AG09319 (cell line): ENCODE measurements around the gene SHKBP1.

Source experiments
- DNase-seq: peaks from one replicate; pipeline ENCODE4 v3.0.0-alpha.2; 2010; ENCODE audit warnings: low read depth; ENCODE audit errors: extremely low read depth
- TF ChIP-seq, protein P1 (sequence below): IDR thresholded peaks from 2 replicates; pipeline ENCODE4 v1.5.1; 2011; ENCODE audit warnings: low read depth, mild to moderate bottlenecking, inconsistent platforms, low read length, moderate library complexity

Gene SHKBP1

DNA sequence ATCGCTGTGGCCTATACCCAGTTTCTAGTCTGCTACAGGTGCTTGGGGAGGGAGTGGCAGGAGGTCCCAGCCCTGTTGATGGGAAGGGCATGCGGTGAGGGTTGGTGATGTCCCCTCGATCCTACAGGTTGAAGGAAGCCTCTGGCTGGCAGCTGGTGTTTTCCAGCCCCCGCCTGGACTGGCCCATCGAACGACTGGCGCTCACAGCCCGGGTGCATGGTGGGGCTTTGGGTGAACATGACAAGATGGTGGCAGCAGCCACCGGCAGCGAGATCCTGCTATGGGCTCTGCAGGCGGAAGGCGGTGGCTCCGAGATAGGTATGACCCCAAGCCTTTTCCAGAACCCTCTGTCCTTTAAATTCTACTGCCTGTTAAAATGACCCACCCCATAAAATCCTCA lies 3.9 kb downstream of the SHKBP1 start:
- TF ChIP-seq, protein P1, sequence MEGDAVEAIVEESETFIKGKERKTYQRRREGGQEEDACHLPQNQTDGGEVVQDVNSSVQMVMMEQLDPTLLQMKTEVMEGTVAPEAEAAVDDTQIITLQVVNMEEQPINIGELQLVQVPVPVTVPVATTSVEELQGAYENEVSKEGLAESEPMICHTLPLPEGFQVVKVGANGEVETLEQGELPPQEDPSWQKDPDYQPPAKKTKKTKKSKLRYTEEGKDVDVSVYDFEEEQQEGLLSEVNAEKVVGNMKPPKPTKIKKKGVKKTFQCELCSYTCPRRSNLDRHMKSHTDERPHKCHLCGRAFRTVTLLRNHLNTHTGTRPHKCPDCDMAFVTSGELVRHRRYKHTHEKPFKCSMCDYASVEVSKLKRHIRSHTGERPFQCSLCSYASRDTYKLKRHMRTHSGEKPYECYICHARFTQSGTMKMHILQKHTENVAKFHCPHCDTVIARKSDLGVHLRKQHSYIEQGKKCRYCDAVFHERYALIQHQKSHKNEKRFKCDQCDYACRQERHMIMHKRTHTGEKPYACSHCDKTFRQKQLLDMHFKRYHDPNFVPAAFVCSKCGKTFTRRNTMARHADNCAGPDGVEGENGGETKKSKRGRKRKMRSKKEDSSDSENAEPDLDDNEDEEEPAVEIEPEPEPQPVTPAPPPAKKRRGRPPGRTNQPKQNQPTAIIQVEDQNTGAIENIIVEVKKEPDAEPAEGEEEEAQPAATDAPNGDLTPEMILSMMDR, result no peak
- DNase-seq, result no peak

DNA sequence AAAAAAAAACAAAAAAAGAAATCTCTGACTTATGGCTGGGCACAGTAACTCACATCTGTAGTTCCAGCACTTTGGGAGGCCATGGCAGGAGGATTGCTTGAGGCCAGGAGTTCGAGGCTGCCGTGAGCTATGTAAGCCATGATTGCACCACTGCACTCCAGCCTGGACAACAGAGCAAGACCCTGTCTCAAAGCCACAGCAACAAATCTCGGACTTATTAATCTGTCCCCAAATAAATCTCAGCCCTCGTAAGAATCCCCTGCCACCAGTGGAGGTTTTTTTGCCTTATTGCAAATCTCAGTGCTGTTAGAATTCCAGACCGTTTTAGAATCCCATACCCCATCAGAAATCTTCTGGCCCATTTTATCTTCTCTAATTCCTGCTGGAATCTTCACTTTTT lies 4.9 kb downstream of the SHKBP1 start:
- DNase-seq, result no peak
- TF ChIP-seq, protein P1, result no peak

DNA sequence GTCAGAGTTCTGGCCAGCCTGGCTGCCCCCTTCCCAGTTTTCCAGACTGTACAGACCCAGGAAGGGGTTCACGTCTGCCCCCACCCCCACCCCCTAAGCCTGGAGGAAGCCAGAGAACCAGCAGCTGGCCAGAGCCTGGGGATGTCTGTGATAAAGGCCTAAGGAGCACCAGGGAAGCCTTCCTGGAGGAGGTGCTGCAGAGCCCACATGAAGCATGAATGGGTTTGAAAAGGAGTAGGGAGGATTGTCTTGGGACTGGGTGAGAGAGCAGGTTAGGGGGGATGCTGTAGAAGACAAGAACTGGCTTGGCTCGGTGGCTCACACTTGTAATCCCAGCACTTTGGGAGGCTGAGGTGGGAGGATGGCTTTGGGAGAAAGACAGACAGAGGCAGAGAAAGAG lies 5.8 kb downstream of the SHKBP1 start:
- DNase-seq, result no peak
- TF ChIP-seq, protein P1, result no peak

DNA sequence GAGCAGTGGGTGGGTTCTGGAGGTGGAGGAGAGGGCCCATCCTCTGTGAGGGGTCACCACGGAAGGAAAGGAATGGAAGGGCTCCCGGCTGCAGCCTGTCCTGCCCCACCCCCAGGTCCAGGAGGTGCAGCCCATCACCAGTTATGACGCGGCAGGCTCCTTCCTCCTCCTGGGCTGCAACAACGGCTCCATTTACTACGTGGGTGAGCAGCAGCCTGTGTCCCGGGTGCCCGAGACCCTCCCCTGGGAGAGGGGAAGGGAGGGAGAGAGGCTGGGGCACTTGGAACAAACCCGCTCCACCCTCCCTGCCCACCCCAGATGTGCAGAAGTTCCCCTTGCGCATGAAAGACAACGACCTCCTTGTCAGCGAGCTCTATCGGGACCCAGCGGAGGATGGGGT lies 6.6 kb downstream of the SHKBP1 start:
- no peak for DNase-seq

GRCh38 chr19:40584007-40584406 lies 7.3 kb downstream of the SHKBP1 start:
- TF ChIP-seq, protein P1, result no peak; the same call in 1 of the 2 replicates
- DNase-seq, result no peak

More for the DNA sequence above, 6.6 kb downstream of the SHKBP1 start:
- TF ChIP-seq, protein P1, result no peak

DNA sequence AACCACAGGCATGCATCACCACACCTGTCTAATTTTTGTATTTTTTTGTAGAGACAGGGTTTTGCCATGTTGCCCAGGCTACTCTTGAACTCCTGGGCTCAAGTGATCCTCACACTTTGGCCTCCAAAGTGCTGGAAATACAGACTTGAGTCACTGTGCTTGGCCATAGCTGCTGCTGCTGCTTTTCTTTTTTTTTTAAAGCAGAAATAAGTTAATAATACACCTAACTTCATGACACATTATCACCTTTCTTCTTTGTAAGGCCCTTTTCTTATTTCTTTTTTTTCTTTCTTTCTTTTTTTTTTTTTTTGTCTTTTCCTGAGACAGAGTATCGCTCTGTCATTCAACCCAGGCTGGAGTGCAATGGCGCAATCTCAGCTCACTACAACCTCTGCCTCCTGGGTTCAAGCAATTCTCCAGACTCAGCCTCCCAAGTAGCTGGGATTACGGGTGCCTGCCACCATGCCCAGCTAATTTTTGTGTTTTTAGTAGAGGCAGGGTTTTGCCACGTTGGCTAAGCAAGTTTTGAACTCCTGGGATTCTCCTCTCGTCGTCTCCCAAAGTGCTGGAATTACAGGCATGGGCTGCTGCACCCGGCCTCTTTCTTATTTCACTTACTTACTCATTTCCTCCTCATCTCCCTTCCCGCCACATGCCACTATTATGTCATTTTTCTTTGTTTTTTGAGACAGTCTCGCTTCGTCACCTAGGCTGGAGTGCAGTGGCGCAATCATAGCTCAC lies 8.7 kb downstream of the SHKBP1 start:
- TF ChIP-seq, protein P1, result no peak
- DNase-seq, result no peak

DNA sequence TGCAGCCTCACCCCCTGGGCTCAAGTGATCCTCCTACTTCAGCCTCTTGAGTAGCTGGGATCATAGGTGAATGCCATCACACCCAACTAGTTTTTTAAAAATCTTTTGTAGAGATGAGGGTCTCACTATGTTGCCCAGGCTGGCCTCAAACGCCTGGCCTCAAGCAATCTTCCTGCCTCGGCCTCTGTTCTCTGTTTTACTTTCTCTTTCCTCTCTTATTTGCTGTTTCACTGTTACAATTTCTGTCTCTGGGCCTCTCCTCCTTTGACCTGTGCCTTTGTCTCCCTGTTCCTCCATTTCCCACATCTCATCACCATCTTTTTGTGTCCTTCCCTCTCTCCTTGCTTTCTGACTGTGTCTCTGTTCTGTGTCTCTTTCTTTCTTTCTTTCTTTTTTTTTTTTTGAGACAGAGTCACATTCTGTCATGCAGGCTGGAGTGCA lies 9.3 kb downstream of the SHKBP1 start:
- TF ChIP-seq, protein P1, result no peak
- DNase-seq, result no peak
